GM12892 (cell line): ENCODE data around the gene SORCS2.
A peak's percentile ranks its signal among the peaks of the same experiment; 100 is the strongest.

Experiments used
- DNase-seq: peaks from one replicate; pipeline ENCODE4 v3.0.0; 2011; ENCODE audit not compliant: insufficient read length
- FAIRE-seq: peaks from 2 replicates; lab custom pipeline; 2011; peaks lifted over from hg19 to GRCh38; lab: Jason Lieb, UNC
- POLR2A ChIP-seq: IDR thresholded peaks from 2 replicates; pipeline ENCODE4 v1.6.1; 2011; ENCODE audit warnings: low read depth, low read length, control low read depth
- POLR2AphosphoS5 ChIP-seq: IDR thresholded peaks from 2 replicates; pipeline ENCODE4 v1.6.1; 2011; ENCODE audit warnings: low read depth, low read length, control low read depth
- TAF1 ChIP-seq: IDR thresholded peaks from 2 replicates; pipeline ENCODE4 v1.6.1; 2011; ENCODE audit warnings: low read depth, mild to moderate bottlenecking, control low read depth, low read length, borderline replicate concordance

SORCS2 gene

GRCh38 chr4:7426525-7427171, 234.3 kb downstream of the SORCS2 start:
- TF ChIP-seq TAF1 (no peak), POLR2A (no peak), POLR2AphosphoS5 (no peak)
- peak; percentile 1 for DNase-seq
- no peak for FAIRE-seq

GRCh38 chr4:7427361-7427760, 235.0 kb downstream of the SORCS2 start:
- peak; percentile 0 for DNase-seq
- FAIRE-seq: no peak
- no peak for TF ChIP-seq POLR2AphosphoS5
- no peak for TF ChIP-seq TAF1

- DNase-seq: no peak
- no peak for FAIRE-seq
- no peak for TF ChIP-seq TAF1
- no peak for TF ChIP-seq POLR2A
- no peak for TF ChIP-seq POLR2AphosphoS5
Measured at GRCh38 chr4:7427831-7428260, 235.5 kb downstream of the SORCS2 start.

- FAIRE-seq (no peak), DNase-seq (no peak)
- TF ChIP-seq TAF1 (no peak), POLR2A (no peak), POLR2AphosphoS5 (no peak)
Measured at GRCh38 chr4:7428261-7429068, 236.1 kb downstream of the SORCS2 start.

- no peak for FAIRE-seq
- no peak for DNase-seq
- TF ChIP-seq TAF1: no peak
Measured at GRCh38 chr4:7429069-7429416, 236.7 kb downstream of the SORCS2 start.

GRCh38 chr4:7429601-7430078, 237.3 kb downstream of the SORCS2 start:
- FAIRE-seq: no peak
- no peak for TF ChIP-seq POLR2AphosphoS5
- no peak for TF ChIP-seq TAF1
- TF ChIP-seq POLR2A: no peak

GRCh38 chr4:7430368-7430964, 238.1 kb downstream of the SORCS2 start:
- TF ChIP-seq TAF1: no peak
- TF ChIP-seq POLR2AphosphoS5: no peak
- TF ChIP-seq POLR2A: no peak
- FAIRE-seq (no peak), DNase-seq (no peak)

More at GRCh38 chr4:7429601-7430078, 237.3 kb downstream of the SORCS2 start:
- DNase-seq: no peak

- TF ChIP-seq TAF1 (no peak), POLR2A (no peak), POLR2AphosphoS5 (no peak)
- no peak for FAIRE-seq
Measured at GRCh38 chr4:7430965-7431695, 238.8 kb downstream of the SORCS2 start.

GRCh38 chr4:7431696-7432530, 239.6 kb downstream of the SORCS2 start:
- FAIRE-seq: no peak
- no peak for DNase-seq
- TF ChIP-seq POLR2A: no peak
- no peak for TF ChIP-seq POLR2AphosphoS5
- no peak for TF ChIP-seq TAF1

More at GRCh38 chr4:7430965-7431695, 238.8 kb downstream of the SORCS2 start:
- DNase-seq: no peak
